Bronchial epithelial cell (primary cell): Measurements from ENCODE around the gene CHKA. TPM values are rescaled to one million over a fixed set of nuclear protein-coding genes. Genes with fewer than 3 reads are reported as not detected.
A peak's percentile ranks its signal among the peaks of the same experiment; 100 is the strongest.

ENCODE experiments used
- DNase-seq: peaks from one replicate; pipeline ENCODE4 v3.0.0-alpha.2; 2010; ENCODE audit warnings: low read depth
- FAIRE-seq: peaks from 2 replicates; lab custom pipeline; 2011; peaks lifted over from hg19 to GRCh38; lab: Jason Lieb, UNC
- H3K27me3 ChIP-seq: 2 replicates; pipeline ENCODE4 v1.5.1; 2011; ENCODE audit warnings: low read length; ENCODE audit not compliant: control insufficient read depth, insufficient read depth
- H3K36me3 ChIP-seq: 2 replicates; pipeline ENCODE4 v1.5.1; 2011; ENCODE audit warnings: low read length; ENCODE audit not compliant: control insufficient read depth, insufficient read depth
- H3K4me3 ChIP-seq: 2 replicates; pipeline ENCODE4 v1.5.1; 2011; ENCODE audit warnings: mild to moderate bottlenecking, low read depth, low read length, control low read depth
- CTCF ChIP-seq: IDR thresholded peaks from 2 replicates; pipeline ENCODE4 v1.5.1; 2011; ENCODE audit warnings: mild to moderate bottlenecking, moderate library complexity, low read length, control low read depth, inconsistent platforms; ENCODE audit not compliant: insufficient read depth, severe bottlenecking
- total RNA-seq: library from RNA; depleted of rRNA; stranded (reverse); fragments of >200 nt; gene quantifications from 2 replicates; pipeline ENCODE4 v1.2.1, GENCODE V29; 2014

The CHKA gene
- total RNA-seq, 1 donor from 2014 or later = 7.4 TPM

- Histone ChIP-seq H3K27me3 (no peaks in the 10 kb centered on the region), H3K4me3 (no peak overlapping the region), H3K36me3 (peaks cover 40% of the 10 kb centered on the region)
- FAIRE-seq (peak; percentile 7), DNase-seq (peak; percentile 22)
- TF ChIP-seq CTCF = no peak
Measured at GRCh38 chr11:68047437-68048290, 73.5 kb downstream of the CHKA start.

- TF ChIP-seq CTCF = no peak
- no peak for DNase-seq
- H3K36me3 ChIP-seq = peaks cover 34% of the 10 kb centered on the region
- H3K27me3 ChIP-seq = no peaks in the 10 kb centered on the region
- no peak for FAIRE-seq
- H3K4me3 ChIP-seq = no peak overlapping the region
Measured at GRCh38 chr11:68044898-68045351, 76.3 kb downstream of the CHKA start.

GRCh38 chr11:68044145-68044813 lies 76.9 kb downstream of the CHKA start:
- FAIRE-seq = no peak
- TF ChIP-seq CTCF = no peak
- Histone ChIP-seq H3K27me3 (no peaks in the 10 kb centered on the region), H3K36me3 (peaks cover 30% of the 10 kb centered on the region), H3K4me3 (no peak overlapping the region)
- no peak for DNase-seq

GRCh38 chr11:68043349-68044144 lies 77.6 kb downstream of the CHKA start:
- Histone ChIP-seq H3K27me3 (no peaks in the 10 kb centered on the region), H3K36me3 (peaks cover 25% of the 10 kb centered on the region), H3K4me3 (no peak overlapping the region)
- no peak for TF ChIP-seq CTCF
- FAIRE-seq = no peak
- DNase-seq = no peak

GRCh38 chr11:68043029-68043348 lies 78.2 kb downstream of the CHKA start:
- no peak for DNase-seq
- H3K27me3 ChIP-seq = no peaks in the 10 kb centered on the region
- H3K4me3 ChIP-seq = no peak overlapping the region
- no peak for FAIRE-seq
- no peak for TF ChIP-seq CTCF
- peaks cover 23% of the 10 kb centered on the region for H3K36me3 ChIP-seq
